Transverse colon (tissue), 4 donors: ENCODE data around the gene ZNF22.

Source experiments
- POLR2A ChIP-seq: fragments of 450-650 bp; IDR thresholded peaks from one replicate; pipeline ENCODE4 v1.6.1; 2016; ENCODE audit warnings: antibody characterized with exemption, mild to moderate bottlenecking, moderate library complexity
- POLR2AphosphoS5 ChIP-seq, 3 donors: sonication (generic); formaldehyde crosslinking; IDR thresholded peaks; one replicate each; pipeline ENCODE4 v1.6.1; 2016; ENCODE audit warnings: antibody characterized with exemption in 3 of 3
- TF ChIP-seq, protein P1 (sequence below), 5 experiments: fragments of 200-600 bp in 3 of 5; fragments of 450-650 bp in 2 of 5; sonication (generic) in 3 of 5; IDR thresholded peaks; 1 replicate in 2 of 5; 2 replicates in 3 of 5; pipeline ENCODE4 v1.5.1; 2016 to 2017; ENCODE audit warnings: antibody characterized with exemption in 5 of 5, inconsistent platforms in 3 of 5, mild to moderate bottlenecking in 2 of 5, moderate library complexity in 1 of 5

DNA sequence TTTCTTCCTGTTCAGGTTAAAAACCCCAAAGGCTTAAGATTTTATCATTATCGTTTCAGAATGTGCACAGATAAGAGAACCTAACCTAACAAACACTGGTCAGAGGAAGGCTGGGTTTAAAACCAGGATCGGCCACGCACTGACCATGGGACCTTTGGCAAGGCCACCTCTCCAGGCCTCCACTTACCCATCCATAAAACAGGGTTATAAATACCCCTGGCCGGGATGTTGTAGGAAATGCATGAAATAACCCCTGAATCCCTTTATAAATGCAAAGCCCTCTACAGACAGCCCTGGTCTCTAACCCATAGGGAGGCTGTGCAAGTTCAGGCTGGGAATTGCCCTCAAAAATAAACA is 22.5 kb upstream of the ZNF22 start:
- TF ChIP-seq, protein P1, sequence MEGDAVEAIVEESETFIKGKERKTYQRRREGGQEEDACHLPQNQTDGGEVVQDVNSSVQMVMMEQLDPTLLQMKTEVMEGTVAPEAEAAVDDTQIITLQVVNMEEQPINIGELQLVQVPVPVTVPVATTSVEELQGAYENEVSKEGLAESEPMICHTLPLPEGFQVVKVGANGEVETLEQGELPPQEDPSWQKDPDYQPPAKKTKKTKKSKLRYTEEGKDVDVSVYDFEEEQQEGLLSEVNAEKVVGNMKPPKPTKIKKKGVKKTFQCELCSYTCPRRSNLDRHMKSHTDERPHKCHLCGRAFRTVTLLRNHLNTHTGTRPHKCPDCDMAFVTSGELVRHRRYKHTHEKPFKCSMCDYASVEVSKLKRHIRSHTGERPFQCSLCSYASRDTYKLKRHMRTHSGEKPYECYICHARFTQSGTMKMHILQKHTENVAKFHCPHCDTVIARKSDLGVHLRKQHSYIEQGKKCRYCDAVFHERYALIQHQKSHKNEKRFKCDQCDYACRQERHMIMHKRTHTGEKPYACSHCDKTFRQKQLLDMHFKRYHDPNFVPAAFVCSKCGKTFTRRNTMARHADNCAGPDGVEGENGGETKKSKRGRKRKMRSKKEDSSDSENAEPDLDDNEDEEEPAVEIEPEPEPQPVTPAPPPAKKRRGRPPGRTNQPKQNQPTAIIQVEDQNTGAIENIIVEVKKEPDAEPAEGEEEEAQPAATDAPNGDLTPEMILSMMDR (IDR thresholded peaks at IDR 0.05): no peak
- TF ChIP-seq POLR2A (no peak), POLR2AphosphoS5 (IDR thresholded peaks at IDR 0.05) (no peak)
